Body of pancreas (tissue), 4 donors: Measurements from ENCODE around the gene ZNF439.
A peak's percentile ranks its signal among the peaks of the same experiment; 100 is the strongest.

Experiments used
- CTCF ChIP-seq, 7 experiments: fragments of 450-650 bp in 4 of 7; fragments of 200-600 bp in 3 of 7; sonication (generic) in 3 of 7; IDR thresholded peaks; one replicate each; pipeline ENCODE4 v1.5.1; 2016 to 2019; ENCODE audit warnings: antibody characterized with exemption in 7 of 7
- POLR2A ChIP-seq, 3 donors: fragments of 450-650 bp; IDR thresholded peaks; one replicate each; pipeline ENCODE4 v1.6.1; 2016; ENCODE audit warnings: antibody characterized with exemption in 3 of 3, mild to moderate bottlenecking in 2 of 3

GRCh38 chr19:11887611-11888531 is 39.3 kb downstream of the ZNF439 start, which contains the start of gene ZNF69:
- TF ChIP-seq CTCF (IDR thresholded peaks at IDR 0.05) (peak in 4 of 7 experiments; percentile 13 to 33 (median 32)), POLR2A (IDR thresholded peaks at IDR 0.05) (peak; percentile 83 to 96 (median 94))
